WTC11 (cell line): ENCODE results near the gene RBMS1. TPM values are rescaled to one million over a fixed set of nuclear protein-coding genes. Genes with fewer than 3 reads are reported as not detected.

ENCODE experiments used
- ATAC-seq: fragments of 200-7000 bp; cut with Tn5 transposase; 2 replicates; pipeline ENCODE4 v1.10.0; 2021; ENCODE audit warnings: mild to moderate bottlenecking, moderate library complexity
- CTCF ChIA-PET: fragments of 300-600 bp; sonication (Branson Sonifier 250); formaldehyde crosslinking; loops from one replicate; lab custom pipeline; 2021; ENCODE audit warnings: antibody characterized with exemption; lab: Charles Lee
- POLR2A ChIA-PET: fragments of 350-600 bp; sonication (Branson Sonifier 250); formaldehyde crosslinking; loops from one replicate; lab custom pipeline; 2021; ENCODE audit warnings: antibody characterized with exemption; lab: Charles Lee
- DNase-seq: peaks from one replicate; pipeline ENCODE4 v3.0.0; 2021; ENCODE audit warnings: low spot score
- H3K27ac Mint-ChIP-seq: 2 replicates; pipeline ENCODE4 v1.8.0; 2021; ENCODE audit warnings: mixed read lengths
- H3K27me3 Mint-ChIP-seq: 2 replicates; pipeline ENCODE4 v1.8.0; 2021; ENCODE audit warnings: low read depth, mild to moderate bottlenecking, moderate library complexity, mixed read lengths
- H3K36me3 Mint-ChIP-seq: 2 replicates; pipeline ENCODE4 v1.8.0; 2021; ENCODE audit warnings: mixed read lengths
- H3K4me1 Mint-ChIP-seq: 2 replicates; pipeline ENCODE4 v1.8.0; 2022; ENCODE audit warnings: mixed read lengths
- H3K4me3 Mint-ChIP-seq: 2 replicates; pipeline ENCODE4 v1.8.0; 2021; ENCODE audit warnings: mild to moderate bottlenecking, moderate library complexity, mixed read lengths
- H3K9me3 Mint-ChIP-seq: 2 replicates; pipeline ENCODE4 v1.8.0; 2021; ENCODE audit warnings: mixed read lengths
- FOXK1 ChIP-seq: sonication (generic); formaldehyde crosslinking; IDR thresholded peaks from 2 replicates; pipeline ENCODE4 v1.8.0; 2022; ENCODE audit warnings: mild to moderate bottlenecking, moderate library complexity, missing genetic modification reagents
- FOXP1 ChIP-seq: sonication (generic); formaldehyde crosslinking; IDR thresholded peaks from 2 replicates; pipeline ENCODE4 v1.8.0; 2022; ENCODE audit warnings: missing genetic modification reagents, mild to moderate bottlenecking, moderate library complexity, borderline replicate concordance
- GRHL2 ChIP-seq: fragments of 250-450 bp; sonication (Bioruptor Pico); IDR thresholded peaks from 2 replicates; pipeline ENCODE4 v1.8.0; 2022; ENCODE audit warnings: mild to moderate bottlenecking, moderate library complexity; ENCODE audit not compliant: insufficient replicate concordance, severe bottlenecking
- GTF2I ChIP-seq: fragments of 250-450 bp; sonication (Bioruptor Pico); conservative IDR thresholded peaks from 2 replicates; pipeline ENCODE4 v1.4.0; 2021; ENCODE audit warnings: mild to moderate bottlenecking
- KAT7 ChIP-seq: sonication (generic); formaldehyde crosslinking; IDR thresholded peaks from 2 replicates; pipeline ENCODE4 v1.8.1; 2023; ENCODE audit warnings: missing genetic modification reagents, mild to moderate bottlenecking, borderline replicate concordance
- NFYB ChIP-seq: sonication (generic); formaldehyde crosslinking; conservative IDR thresholded peaks from 2 replicates; pipeline ENCODE4 v1.8.0; 2022; ENCODE audit warnings: low read depth, missing genetic modification reagents
- OVOL2 ChIP-seq: fragments of 250-450 bp; sonication (Bioruptor Pico); IDR thresholded peaks from 2 replicates; pipeline ENCODE4 v1.9.0; 2021; ENCODE audit warnings: mild to moderate bottlenecking, borderline replicate concordance
- ZNF416 ChIP-seq: fragments of 250-450 bp; sonication (Bioruptor Pico); IDR thresholded peaks from 2 replicates; pipeline ENCODE4 v1.9.0; 2021; ENCODE audit warnings: mild to moderate bottlenecking, inconsistent platforms
- ZNF512 ChIP-seq: sonication (generic); formaldehyde crosslinking; IDR thresholded peaks from 2 replicates; pipeline ENCODE4 v1.8.1; 2022; ENCODE audit warnings: missing genetic modification reagents, borderline replicate concordance
- ZNF671 ChIP-seq: fragments of 250-450 bp; sonication (Bioruptor Pico); IDR thresholded peaks from 2 replicates; pipeline ENCODE4 v1.8.0; 2021; ENCODE audit warnings: mild to moderate bottlenecking
- total RNA-seq: library from RNA; stranded (reverse); gene quantifications from 3 replicates; pipeline ENCODE4 v1.2.3, GENCODE V29; 2021
- TF ChIP-seq, protein P1 (sequence below): fragments of 250-450 bp; sonication (Bioruptor Pico); IDR thresholded peaks from 2 replicates; pipeline ENCODE4 v2.1.2; 2022; ENCODE audit warnings: mild to moderate bottlenecking, moderate library complexity
- TF ChIP-seq, protein P2 (sequence below): sonication (generic); formaldehyde crosslinking; IDR thresholded peaks from 2 replicates; pipeline ENCODE4 v1.8.1; 2022; ENCODE audit warnings: low read depth, mild to moderate bottlenecking, moderate library complexity, missing genetic modification reagents, borderline replicate concordance
- TF ChIP-seq, protein P3 (sequence below): sonication (generic); formaldehyde crosslinking; IDR thresholded peaks from 2 replicates; pipeline ENCODE4 v1.8.1; 2023; ENCODE audit warnings: mild to moderate bottlenecking, missing genetic modification reagents
- TF ChIP-seq, protein P4 (sequence below): sonication (generic); formaldehyde crosslinking; IDR thresholded peaks from 2 replicates; pipeline ENCODE4 v1.8.0; 2023; ENCODE audit warnings: missing genetic modification reagents, mild to moderate bottlenecking, borderline replicate concordance
- TF ChIP-seq, protein P5 (sequence below): sonication (generic); formaldehyde crosslinking; IDR thresholded peaks from 2 replicates; pipeline ENCODE4 v1.8.0; 2022; ENCODE audit warnings: mild to moderate bottlenecking, missing genetic modification reagents
- TF ChIP-seq, protein P6 (sequence below): sonication (generic); formaldehyde crosslinking; IDR thresholded peaks from 2 replicates; pipeline ENCODE4 v1.8.1; 2023; ENCODE audit warnings: mild to moderate bottlenecking, moderate library complexity, missing genetic modification reagents
- TF ChIP-seq, protein P7 (sequence below): sonication (generic); formaldehyde crosslinking; IDR thresholded peaks from 2 replicates; pipeline ENCODE4 v1.8.0; 2023; ENCODE audit warnings: mild to moderate bottlenecking, missing genetic modification reagents
- TF ChIP-seq, protein P8 (sequence below): sonication (generic); formaldehyde crosslinking; IDR thresholded peaks from 2 replicates; pipeline ENCODE4 v1.8.0; 2022; ENCODE audit warnings: mild to moderate bottlenecking, missing genetic modification reagents

The RBMS1 gene
- total RNA-seq, 1 experiment from 2014 or later: 56.3 TPM

GRCh38 chr2:160232905-160233475 lies 260.6 kb downstream of the RBMS1 start:
- DNase-seq (no peak), ATAC-seq (no peak)
- ChIA-PET POLR2A (no interaction called here), CTCF (no interaction called here)
- Mint-ChIP-seq H3K4me3 (no peak overlapping the region), H3K27ac (no peak overlapping the region), H3K36me3 (no peaks in the 10 kb centered on the region), H3K27me3 (no peaks in the 10 kb centered on the region), H3K4me1 (no peaks in the 10 kb centered on the region), H3K9me3 (no peaks in the 10 kb centered on the region)
- TF ChIP-seq FOXK1 (CRISPR knock-in tag) (no peak), GRHL2 (CRISPR knock-in tag) (no peak), OVOL2 (CRISPR knock-in tag) (no peak), ZNF671 (CRISPR knock-in tag) (no peak), NFYB (no peak), GTF2I (no peak), ZNF416 (CRISPR knock-in tag) (no peak), FOXP1 (CRISPR knock-in tag) (no peak), KAT7 (no peak), ZNF512 (CRISPR knock-in tag) (no peak)
- TF ChIP-seq, protein P1, sequence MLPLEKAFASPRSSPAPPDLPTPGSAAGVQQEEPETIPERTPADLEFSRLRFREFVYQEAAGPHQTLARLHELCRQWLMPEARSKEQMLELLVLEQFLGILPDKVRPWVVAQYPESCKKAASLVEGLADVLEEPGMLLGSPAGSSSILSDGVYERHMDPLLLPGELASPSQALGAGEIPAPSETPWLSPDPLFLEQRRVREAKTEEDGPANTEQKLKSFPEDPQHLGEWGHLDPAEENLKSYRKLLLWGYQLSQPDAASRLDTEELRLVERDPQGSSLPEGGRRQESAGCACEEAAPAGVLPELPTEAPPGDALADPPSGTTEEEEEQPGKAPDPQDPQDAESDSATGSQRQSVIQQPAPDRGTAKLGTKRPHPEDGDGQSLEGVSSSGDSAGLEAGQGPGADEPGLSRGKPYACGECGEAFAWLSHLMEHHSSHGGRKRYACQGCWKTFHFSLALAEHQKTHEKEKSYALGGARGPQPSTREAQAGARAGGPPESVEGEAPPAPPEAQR (CRISPR knock-in tag): no peak
- TF ChIP-seq, protein P2, sequence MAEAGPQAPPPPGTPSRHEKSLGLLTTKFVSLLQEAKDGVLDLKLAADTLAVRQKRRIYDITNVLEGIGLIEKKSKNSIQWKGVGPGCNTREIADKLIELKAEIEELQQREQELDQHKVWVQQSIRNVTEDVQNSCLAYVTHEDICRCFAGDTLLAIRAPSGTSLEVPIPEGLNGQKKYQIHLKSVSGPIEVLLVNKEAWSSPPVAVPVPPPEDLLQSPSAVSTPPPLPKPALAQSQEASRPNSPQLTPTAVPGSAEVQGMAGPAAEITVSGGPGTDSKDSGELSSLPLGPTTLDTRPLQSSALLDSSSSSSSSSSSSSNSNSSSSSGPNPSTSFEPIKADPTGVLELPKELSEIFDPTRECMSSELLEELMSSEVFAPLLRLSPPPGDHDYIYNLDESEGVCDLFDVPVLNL (CRISPR knock-in tag): no peak
- TF ChIP-seq, protein P3, sequence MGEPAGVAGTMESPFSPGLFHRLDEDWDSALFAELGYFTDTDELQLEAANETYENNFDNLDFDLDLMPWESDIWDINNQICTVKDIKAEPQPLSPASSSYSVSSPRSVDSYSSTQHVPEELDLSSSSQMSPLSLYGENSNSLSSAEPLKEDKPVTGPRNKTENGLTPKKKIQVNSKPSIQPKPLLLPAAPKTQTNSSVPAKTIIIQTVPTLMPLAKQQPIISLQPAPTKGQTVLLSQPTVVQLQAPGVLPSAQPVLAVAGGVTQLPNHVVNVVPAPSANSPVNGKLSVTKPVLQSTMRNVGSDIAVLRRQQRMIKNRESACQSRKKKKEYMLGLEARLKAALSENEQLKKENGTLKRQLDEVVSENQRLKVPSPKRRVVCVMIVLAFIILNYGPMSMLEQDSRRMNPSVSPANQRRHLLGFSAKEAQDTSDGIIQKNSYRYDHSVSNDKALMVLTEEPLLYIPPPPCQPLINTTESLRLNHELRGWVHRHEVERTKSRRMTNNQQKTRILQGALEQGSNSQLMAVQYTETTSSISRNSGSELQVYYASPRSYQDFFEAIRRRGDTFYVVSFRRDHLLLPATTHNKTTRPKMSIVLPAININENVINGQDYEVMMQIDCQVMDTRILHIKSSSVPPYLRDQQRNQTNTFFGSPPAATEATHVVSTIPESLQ (CRISPR knock-in tag): no peak
- TF ChIP-seq, protein P4, sequence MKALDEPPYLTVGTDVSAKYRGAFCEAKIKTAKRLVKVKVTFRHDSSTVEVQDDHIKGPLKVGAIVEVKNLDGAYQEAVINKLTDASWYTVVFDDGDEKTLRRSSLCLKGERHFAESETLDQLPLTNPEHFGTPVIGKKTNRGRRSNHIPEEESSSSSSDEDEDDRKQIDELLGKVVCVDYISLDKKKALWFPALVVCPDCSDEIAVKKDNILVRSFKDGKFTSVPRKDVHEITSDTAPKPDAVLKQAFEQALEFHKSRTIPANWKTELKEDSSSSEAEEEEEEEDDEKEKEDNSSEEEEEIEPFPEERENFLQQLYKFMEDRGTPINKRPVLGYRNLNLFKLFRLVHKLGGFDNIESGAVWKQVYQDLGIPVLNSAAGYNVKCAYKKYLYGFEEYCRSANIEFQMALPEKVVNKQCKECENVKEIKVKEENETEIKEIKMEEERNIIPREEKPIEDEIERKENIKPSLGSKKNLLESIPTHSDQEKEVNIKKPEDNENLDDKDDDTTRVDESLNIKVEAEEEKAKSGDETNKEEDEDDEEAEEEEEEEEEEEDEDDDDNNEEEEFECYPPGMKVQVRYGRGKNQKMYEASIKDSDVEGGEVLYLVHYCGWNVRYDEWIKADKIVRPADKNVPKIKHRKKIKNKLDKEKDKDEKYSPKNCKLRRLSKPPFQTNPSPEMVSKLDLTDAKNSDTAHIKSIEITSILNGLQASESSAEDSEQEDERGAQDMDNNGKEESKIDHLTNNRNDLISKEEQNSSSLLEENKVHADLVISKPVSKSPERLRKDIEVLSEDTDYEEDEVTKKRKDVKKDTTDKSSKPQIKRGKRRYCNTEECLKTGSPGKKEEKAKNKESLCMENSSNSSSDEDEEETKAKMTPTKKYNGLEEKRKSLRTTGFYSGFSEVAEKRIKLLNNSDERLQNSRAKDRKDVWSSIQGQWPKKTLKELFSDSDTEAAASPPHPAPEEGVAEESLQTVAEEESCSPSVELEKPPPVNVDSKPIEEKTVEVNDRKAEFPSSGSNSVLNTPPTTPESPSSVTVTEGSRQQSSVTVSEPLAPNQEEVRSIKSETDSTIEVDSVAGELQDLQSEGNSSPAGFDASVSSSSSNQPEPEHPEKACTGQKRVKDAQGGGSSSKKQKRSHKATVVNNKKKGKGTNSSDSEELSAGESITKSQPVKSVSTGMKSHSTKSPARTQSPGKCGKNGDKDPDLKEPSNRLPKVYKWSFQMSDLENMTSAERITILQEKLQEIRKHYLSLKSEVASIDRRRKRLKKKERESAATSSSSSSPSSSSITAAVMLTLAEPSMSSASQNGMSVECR (CRISPR knock-in tag): no peak
- TF ChIP-seq, protein P5, sequence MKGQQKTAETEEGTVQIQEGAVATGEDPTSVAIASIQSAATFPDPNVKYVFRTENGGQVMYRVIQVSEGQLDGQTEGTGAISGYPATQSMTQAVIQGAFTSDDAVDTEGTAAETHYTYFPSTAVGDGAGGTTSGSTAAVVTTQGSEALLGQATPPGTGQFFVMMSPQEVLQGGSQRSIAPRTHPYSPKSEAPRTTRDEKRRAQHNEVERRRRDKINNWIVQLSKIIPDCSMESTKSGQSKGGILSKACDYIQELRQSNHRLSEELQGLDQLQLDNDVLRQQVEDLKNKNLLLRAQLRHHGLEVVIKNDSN (CRISPR knock-in tag): no peak
- TF ChIP-seq, protein P6, sequence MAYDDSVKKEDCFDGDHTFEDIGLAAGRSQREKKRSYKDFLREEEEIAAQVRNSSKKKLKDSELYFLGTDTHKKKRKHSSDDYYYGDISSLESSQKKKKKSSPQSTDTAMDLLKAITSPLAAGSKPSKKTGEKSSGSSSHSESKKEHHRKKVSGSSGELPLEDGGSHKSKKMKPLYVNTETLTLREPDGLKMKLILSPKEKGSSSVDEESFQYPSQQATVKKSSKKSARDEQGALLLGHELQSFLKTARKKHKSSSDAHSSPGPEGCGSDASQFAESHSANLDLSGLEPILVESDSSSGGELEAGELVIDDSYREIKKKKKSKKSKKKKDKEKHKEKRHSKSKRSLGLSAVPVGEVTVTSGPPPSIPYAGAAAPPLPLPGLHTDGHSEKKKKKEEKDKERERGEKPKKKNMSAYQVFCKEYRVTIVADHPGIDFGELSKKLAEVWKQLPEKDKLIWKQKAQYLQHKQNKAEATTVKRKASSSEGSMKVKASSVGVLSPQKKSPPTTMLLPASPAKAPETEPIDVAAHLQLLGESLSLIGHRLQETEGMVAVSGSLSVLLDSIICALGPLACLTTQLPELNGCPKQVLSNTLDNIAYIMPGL (CRISPR knock-in tag): no peak
- TF ChIP-seq, protein P7, sequence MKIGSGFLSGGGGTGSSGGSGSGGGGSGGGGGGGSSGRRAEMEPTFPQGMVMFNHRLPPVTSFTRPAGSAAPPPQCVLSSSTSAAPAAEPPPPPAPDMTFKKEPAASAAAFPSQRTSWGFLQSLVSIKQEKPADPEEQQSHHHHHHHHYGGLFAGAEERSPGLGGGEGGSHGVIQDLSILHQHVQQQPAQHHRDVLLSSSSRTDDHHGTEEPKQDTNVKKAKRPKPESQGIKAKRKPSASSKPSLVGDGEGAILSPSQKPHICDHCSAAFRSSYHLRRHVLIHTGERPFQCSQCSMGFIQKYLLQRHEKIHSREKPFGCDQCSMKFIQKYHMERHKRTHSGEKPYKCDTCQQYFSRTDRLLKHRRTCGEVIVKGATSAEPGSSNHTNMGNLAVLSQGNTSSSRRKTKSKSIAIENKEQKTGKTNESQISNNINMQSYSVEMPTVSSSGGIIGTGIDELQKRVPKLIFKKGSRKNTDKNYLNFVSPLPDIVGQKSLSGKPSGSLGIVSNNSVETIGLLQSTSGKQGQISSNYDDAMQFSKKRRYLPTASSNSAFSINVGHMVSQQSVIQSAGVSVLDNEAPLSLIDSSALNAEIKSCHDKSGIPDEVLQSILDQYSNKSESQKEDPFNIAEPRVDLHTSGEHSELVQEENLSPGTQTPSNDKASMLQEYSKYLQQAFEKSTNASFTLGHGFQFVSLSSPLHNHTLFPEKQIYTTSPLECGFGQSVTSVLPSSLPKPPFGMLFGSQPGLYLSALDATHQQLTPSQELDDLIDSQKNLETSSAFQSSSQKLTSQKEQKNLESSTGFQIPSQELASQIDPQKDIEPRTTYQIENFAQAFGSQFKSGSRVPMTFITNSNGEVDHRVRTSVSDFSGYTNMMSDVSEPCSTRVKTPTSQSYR (CRISPR knock-in tag): no peak
- TF ChIP-seq, protein P8, sequence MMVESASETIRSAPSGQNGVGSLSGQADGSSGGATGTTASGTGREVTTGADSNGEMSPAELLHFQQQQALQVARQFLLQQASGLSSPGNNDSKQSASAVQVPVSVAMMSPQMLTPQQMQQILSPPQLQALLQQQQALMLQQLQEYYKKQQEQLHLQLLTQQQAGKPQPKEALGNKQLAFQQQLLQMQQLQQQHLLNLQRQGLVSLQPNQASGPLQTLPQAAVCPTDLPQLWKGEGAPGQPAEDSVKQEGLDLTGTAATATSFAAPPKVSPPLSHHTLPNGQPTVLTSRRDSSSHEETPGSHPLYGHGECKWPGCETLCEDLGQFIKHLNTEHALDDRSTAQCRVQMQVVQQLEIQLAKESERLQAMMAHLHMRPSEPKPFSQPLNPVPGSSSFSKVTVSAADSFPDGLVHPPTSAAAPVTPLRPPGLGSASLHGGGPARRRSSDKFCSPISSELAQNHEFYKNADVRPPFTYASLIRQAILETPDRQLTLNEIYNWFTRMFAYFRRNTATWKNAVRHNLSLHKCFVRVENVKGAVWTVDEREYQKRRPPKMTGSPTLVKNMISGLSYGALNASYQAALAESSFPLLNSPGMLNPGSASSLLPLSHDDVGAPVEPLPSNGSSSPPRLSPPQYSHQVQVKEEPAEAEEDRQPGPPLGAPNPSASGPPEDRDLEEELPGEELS (CRISPR knock-in tag): no peak
